ENCODE results near the gene ARHGAP40. TPM values are rescaled to one million over a fixed set of nuclear protein-coding genes. Genes with fewer than 3 reads are reported as not detected.

ARHGAP40 gene
- total RNA-seq, 2 donors from 2014 or later = not detected

DNA sequence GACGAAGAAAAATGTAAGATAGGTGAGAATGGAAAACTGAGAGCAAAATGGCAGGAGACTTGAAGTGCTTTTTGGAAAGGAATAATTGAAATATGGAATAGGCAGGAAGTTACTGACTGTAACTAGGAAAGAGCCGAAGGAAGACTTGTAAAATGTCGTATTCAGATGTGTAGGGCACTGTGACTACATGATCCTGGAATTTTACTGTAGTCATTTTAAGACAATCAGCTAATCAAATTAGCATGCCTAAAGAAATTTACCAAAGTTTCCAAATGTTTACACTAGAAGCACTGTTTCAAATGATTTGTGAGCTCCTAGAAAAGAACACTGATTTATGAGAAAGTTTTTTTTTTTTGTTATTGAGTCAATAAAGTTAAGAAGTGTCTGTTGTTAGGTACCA, 41.8 kb upstream of the ARHGAP40 start:
- Histone ChIP-seq H3K27ac (no peak overlapping the region), H3K4me1 (no peaks in the 10 kb centered on the region), H3K9me3 (no peaks in the 10 kb centered on the region), H3K36me3 (peaks cover 12% of the 10 kb centered on the region), H3K27me3 (no peaks in the 10 kb centered on the region), H3K9ac (ENCODE audit: low read depth in 2 of 2, low read length in 2 of 2) (no peak overlapping the region), H3K4me3 (no peak overlapping the region)
- intact Hi-C loops (cut with DNase I) = no loop called here
- TF ChIP-seq, protein P1, sequence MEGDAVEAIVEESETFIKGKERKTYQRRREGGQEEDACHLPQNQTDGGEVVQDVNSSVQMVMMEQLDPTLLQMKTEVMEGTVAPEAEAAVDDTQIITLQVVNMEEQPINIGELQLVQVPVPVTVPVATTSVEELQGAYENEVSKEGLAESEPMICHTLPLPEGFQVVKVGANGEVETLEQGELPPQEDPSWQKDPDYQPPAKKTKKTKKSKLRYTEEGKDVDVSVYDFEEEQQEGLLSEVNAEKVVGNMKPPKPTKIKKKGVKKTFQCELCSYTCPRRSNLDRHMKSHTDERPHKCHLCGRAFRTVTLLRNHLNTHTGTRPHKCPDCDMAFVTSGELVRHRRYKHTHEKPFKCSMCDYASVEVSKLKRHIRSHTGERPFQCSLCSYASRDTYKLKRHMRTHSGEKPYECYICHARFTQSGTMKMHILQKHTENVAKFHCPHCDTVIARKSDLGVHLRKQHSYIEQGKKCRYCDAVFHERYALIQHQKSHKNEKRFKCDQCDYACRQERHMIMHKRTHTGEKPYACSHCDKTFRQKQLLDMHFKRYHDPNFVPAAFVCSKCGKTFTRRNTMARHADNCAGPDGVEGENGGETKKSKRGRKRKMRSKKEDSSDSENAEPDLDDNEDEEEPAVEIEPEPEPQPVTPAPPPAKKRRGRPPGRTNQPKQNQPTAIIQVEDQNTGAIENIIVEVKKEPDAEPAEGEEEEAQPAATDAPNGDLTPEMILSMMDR (IDR thresholded peaks at IDR 0.05) = no peak
- no peak for DNase-seq

DNA sequence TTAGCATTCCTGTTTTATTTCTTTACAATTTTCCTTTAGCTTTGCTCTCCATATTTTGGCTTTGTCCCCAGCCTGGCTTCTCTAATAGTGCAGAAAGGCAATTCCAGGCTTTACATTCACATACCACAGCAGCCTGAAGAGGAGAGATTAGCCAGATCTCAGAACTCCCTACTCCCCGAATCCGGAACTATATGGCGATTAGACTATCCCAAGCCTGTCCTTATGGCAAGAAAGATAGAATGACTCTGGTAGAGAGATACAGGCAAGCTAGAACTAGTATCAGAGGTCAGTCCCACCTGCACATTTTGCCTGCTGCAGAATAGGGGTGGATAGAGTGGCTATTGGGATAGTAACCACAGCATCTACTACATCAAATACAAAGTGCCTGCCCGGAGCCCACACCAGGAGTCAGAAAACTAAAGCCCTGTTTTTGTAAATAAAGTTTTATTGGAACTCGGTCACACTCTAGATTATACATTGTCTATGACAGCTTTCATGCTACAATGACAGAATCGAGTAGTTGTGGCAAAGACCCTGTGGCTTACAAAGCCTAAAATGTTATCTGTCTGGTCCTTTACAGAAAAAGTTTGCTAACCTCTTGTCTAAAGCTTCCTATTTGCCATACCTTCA, 37.7 kb upstream of the ARHGAP40 start:
- no peak overlapping the region for H3K27ac ChIP-seq
- H3K9me3 ChIP-seq = no peaks in the 10 kb centered on the region
- no peak overlapping the region for H3K4me3 ChIP-seq
- no peak for DNase-seq
- H3K27me3 ChIP-seq = no peaks in the 10 kb centered on the region
- TF ChIP-seq, protein P1 (IDR thresholded peaks at IDR 0.05) = no peak
- no peak overlapping the region for H3K9ac ChIP-seq (ENCODE audit: low read depth in 2 of 2, low read length in 2 of 2)
- H3K36me3 ChIP-seq = peaks cover 9% of the 10 kb centered on the region
- H3K4me1 ChIP-seq = no peaks in the 10 kb centered on the region
- intact Hi-C loops (cut with DNase I) = no loop called here

DNA sequence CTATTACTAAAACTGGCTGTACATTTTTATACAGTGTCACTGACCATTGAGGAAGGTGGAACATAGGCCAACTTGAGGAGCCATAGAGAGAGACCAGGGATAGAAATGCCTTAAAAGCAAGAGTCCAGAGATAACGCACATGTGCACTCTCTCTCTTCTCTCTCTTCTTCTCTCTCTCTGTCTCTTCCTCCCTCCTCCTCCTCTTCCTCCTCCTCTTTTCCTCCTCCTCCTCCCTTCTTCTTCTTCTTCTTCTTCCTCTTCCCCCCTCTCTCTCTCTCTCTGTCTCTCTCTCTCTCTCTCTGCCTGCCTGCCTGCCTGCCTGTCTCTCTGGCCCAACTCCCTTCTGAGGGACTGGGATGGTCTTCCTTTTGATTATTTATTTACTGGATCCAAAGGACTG, 36.9 kb upstream of the ARHGAP40 start:
- TF ChIP-seq, protein P1 (IDR thresholded peaks at IDR 0.05) = no peak
- Histone ChIP-seq H3K27ac (no peak overlapping the region), H3K9ac (ENCODE audit: low read depth in 2 of 2, low read length in 2 of 2) (no peak overlapping the region), H3K9me3 (no peaks in the 10 kb centered on the region), H3K4me1 (no peaks in the 10 kb centered on the region), H3K27me3 (no peaks in the 10 kb centered on the region), H3K4me3 (no peak overlapping the region), H3K36me3 (peaks cover 5% of the 10 kb centered on the region)
- no peak for DNase-seq
- intact Hi-C loops (cut with DNase I) = no loop called here

DNA sequence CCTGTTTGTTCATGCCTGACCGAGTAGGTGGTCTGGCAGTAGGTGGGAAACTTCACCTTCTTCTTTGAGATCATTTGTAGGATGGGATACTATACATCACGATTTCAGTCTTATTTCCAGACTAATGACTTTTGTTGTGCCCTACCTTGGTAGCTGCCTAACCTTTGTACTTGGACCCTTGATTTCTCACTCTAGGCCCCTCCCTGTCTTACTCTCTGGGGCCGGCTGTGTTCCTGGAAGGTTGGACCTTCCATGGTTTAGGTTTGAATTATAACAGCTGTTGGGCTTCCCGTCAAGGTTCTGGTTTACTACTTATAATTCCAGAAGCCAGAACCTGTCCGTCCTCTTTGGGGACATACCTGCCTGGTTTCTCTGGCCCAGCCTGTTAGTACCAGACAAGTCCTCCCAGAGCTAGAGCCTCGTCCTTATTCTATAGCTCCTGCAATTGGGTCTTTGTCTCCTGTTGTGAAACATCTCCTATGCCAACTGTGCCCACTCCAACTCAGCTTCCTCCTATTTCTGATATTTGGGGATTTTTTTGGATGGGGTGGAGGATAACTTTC, 35.5 kb upstream of the ARHGAP40 start:
- Histone ChIP-seq H3K27ac (no peak overlapping the region), H3K9ac (ENCODE audit: low read depth in 2 of 2, low read length in 2 of 2) (no peak overlapping the region), H3K27me3 (no peaks in the 10 kb centered on the region), H3K9me3 (no peaks in the 10 kb centered on the region), H3K4me1 (no peaks in the 10 kb centered on the region), H3K4me3 (no peak overlapping the region), H3K36me3 (peaks cover 5% of the 10 kb centered on the region)
- no peak for DNase-seq
- TF ChIP-seq, protein P1 (IDR thresholded peaks at IDR 0.05) = no peak
- intact Hi-C loops (cut with DNase I) = no loop called here

DNA sequence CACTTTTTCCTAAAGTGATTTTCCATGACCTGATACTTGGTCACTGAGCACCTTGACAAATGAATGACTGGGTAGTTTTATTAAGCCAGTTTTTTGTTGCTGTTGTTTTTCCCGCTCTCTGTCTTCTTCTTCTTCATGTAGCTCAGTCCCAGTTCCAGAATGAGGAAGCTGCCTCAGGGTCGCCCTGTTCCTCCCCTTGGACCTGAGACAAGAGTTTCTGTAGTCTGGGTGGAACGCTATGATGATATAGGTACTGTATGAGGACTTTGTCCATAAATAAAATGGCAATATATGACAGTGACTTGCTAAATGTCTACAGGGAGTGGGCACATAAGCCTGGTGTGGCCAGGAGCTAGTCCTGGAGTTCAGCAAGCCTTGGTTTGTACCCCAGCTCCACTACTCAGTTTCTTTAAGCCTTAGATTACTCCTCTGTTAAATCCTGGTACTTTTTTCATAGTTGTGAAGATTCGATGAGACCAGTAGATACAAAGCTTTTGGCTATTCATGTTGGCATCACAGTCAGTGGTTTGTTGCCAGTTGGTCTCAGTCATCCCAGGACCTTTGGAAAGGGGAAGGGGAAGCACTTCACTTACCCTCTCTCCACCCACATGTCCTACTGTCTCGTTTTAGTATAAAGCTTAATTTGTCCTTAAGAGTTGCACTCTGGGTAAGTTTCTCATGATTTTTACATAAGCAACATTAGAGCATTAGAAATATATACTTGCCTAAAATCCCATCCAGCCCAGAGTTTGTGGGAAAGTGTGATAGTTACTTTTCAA, 31.7 kb upstream of the ARHGAP40 start:
- Histone ChIP-seq H3K9ac (ENCODE audit: low read depth in 2 of 2, low read length in 2 of 2) (no peak overlapping the region), H3K36me3 (peaks cover 5% of the 10 kb centered on the region), H3K27ac (no peak overlapping the region), H3K4me3 (no peak overlapping the region), H3K4me1 (no peaks in the 10 kb centered on the region), H3K27me3 (no peaks in the 10 kb centered on the region), H3K9me3 (no peaks in the 10 kb centered on the region)
- intact Hi-C loops (cut with DNase I) = no loop called here
- no peak for DNase-seq
- TF ChIP-seq, protein P1 (IDR thresholded peaks at IDR 0.05) = no peak
